ENCODE data around the gene ASCC1.

Gene ASCC1

DNA sequence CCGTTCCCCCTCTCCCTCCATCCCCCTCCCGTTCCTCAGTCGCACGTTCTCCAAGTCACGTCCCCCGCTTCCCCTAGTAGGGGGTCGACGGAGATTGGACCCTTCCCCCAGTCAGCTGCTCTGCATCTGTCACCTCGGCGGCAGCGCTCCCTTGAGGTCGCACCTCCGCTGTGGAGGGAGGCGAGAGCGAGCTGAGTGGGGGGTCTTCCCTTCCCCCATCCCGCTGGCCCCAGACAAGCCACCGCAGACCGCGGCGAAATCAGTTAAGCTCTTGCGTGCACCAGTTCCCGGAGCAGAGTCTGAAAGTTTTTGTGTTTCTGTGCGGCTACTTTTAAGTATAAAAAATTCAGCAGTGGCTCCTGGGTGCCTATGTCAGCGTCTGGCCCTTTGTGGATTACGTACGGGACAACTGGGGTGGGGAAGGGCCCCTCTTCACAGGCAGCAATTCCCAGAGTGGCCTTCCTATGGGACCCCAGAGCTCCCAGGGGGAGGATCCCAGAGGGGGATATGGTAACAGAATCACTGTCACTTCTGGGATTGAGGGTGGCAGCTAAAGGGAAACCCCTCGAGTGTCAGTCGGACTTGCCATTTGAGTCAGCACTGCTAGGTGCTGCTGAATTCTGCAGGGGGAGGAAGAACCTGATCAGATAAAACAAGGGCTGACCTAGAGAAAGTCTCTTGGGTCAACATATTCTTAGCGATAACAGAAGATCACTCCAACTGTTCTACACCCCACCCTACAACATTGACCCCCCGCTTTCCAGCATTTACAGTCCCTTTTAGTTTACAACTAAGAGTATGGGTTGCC is 45.1 kb upstream of the ASCC1 start:
- POLR2A ChIA-PET: interaction anchor here (0.7 to 3.6 kb wide), 5 partner anchors 11 to 40 kb away, joined by 3 to 50 read pairs (median 3); partner anchors contain the start of gene DDIT4
- TF ChIP-seq, protein P1, sequence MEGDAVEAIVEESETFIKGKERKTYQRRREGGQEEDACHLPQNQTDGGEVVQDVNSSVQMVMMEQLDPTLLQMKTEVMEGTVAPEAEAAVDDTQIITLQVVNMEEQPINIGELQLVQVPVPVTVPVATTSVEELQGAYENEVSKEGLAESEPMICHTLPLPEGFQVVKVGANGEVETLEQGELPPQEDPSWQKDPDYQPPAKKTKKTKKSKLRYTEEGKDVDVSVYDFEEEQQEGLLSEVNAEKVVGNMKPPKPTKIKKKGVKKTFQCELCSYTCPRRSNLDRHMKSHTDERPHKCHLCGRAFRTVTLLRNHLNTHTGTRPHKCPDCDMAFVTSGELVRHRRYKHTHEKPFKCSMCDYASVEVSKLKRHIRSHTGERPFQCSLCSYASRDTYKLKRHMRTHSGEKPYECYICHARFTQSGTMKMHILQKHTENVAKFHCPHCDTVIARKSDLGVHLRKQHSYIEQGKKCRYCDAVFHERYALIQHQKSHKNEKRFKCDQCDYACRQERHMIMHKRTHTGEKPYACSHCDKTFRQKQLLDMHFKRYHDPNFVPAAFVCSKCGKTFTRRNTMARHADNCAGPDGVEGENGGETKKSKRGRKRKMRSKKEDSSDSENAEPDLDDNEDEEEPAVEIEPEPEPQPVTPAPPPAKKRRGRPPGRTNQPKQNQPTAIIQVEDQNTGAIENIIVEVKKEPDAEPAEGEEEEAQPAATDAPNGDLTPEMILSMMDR (IDR thresholded peaks at IDR 0.05; ENCODE audit: control extremely low read depth, extremely low read depth, low read depth, missing control alignments): peak; percentile 20
- peak; percentile 73 for DNase-seq (ENCODE audit: extremely low spot score)
- CTCF ChIA-PET: interaction anchor here (0.7 to 3.3 kb wide), 11 partner anchors 9 to 79 kb away, joined by 3 to 18 read pairs (median 3); partner anchors contain the start of gene DDIT4

GRCh38 chr10:72260239-72260975 is 44.3 kb upstream of the ASCC1 start:
- POLR2A ChIA-PET: interaction anchor here (0.6 to 3.6 kb wide), 6 partner anchors 10 to 41 kb away, joined by 3 to 50 read pairs (median 4); partner anchors contain the start of gene DDIT4
- TF ChIP-seq, protein P1 (IDR thresholded peaks at IDR 0.05; ENCODE audit: control extremely low read depth, extremely low read depth, low read depth, missing control alignments): no peak
- peak; percentile 89 for DNase-seq (ENCODE audit: extremely low spot score)

DNA sequence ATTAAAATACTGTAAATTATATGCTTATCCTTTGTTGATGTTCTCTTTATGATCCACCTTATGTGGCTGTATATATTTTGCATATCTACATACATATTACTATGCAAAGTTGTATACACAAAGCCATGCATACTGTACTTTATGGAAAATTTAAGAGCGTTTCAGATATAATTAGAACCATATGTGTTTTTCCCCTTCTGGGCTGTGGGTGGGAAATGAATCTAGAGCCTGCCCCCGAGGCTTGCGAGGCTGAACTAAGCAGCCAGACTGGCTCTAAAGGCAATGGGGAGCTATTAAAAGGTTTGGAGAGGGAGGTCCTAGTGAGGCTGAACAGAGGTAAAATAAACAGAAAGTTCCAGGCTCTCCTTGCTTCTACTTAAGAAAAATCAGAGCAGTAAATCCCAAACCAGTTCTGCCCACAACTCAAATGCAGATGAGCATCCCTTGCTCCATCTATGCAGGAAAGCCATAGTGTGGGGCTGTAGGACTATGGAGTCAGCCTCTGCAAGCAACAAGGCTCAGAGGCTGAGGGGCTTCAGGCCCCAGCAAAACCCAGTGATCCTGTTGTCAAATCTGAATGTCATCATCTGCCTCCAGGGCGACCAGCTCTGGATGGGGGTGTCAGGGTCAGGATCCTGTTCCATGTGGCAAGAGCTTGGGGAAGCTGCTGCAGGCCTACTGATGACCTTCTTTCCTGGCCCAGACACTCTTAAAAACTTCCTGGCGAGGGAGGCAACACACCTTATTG is 43.6 kb upstream of the ASCC1 start:
- ChIA-PET POLR2A (interaction anchor here (0.6 to 3.6 kb wide), 3 partner anchors 15 to 37 kb away, joined by 4 to 50 read pairs (median 16); partner anchors contain the start of gene DDIT4), CTCF (interaction anchor here (0.7 to 3.3 kb wide), 12 partner anchors 8 to 211 kb away, joined by 3 to 18 read pairs (median 4); no protein-coding TSS in a partner anchor)
- peak; percentile 42 for DNase-seq (ENCODE audit: extremely low spot score)
- TF ChIP-seq, protein P1 (IDR thresholded peaks at IDR 0.05; ENCODE audit: control extremely low read depth, extremely low read depth, low read depth, missing control alignments): no peak

More at GRCh38 chr10:72260239-72260975, 44.3 kb upstream of the ASCC1 start:
- CTCF ChIA-PET: interaction anchor here (0.7 to 3.3 kb wide), 20 partner anchors 8 to 212 kb away, joined by 3 to 18 read pairs (median 3); partner anchors contain the start of gene DDIT4

DNA sequence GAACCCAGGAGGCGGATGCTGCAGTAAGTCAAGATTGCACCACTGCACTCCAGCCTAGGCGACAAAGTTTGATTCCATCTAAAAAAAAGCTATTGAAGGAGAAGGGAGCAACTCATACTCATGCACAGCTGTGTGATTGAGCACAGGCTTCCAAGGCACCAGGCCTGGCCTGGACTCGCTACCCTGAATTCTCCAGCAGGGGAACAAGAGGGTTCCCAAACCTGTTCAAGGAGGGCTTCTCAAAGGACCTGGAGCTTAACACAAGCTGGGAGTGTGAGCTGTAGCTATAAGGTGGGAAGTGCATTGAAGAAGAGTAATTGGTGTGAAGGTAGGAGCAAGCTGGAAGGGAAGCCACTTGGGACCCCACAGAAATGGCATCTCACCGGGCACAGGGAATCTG is 42.5 kb upstream of the ASCC1 start:
- DNase-seq (ENCODE audit: extremely low spot score): no peak
- POLR2A ChIA-PET: interaction anchor here (0.8 to 1.0 kb wide), 2 partner anchors 15 to 38 kb away, joined by 3 to 4 read pairs; partner anchors contain the start of gene DDIT4
- TF ChIP-seq, protein P1 (IDR thresholded peaks at IDR 0.05; ENCODE audit: control extremely low read depth, extremely low read depth, low read depth, missing control alignments): no peak
- CTCF ChIA-PET: interaction anchor here (1.2 to 2.3 kb wide), 8 partner anchors 10 to 62 kb away, joined by 3 to 8 read pairs (median 6); no protein-coding TSS in a partner anchor

DNA sequence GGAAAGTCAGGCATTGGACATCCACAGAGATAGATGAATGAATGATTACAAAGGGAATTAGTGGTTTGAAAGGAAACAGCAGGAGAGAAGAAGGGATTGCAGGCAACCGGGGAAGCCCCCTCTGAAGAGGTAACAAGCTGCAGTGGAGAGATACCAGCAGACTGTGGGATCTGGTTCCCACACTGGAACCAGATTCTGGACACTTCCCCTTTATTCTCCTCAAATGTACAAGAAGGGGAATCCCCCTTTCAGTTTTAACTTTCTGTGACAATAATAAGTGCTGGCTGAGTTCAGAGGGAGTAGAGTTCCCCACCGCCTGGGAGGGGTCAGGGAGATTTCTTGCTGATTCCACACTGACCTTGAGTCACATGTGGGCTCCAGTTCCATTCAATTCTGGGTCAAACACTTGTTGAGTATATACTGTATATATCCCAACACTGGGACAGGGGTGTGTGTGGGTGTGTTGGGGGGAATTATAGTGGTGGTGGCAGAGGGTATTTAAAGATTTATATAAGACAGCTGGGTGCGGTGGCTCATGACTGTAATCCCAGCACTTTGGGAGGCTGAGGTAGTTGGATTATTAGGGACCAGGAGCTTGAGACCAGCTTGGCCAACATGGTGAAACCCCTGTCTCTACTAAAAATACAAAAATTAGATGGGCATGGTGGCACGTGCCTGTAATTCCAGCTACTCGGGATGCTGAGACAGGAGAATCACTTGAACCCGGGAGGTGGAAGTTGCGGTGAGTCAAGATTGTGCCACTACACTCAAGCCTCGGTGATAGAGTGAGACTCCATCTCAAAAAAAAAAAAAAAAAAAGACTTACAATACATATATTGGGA is 41.2 kb upstream of the ASCC1 start:
- ChIA-PET POLR2A (interaction anchor here (0.7 to 1.8 kb wide), 3 partner anchors 16 to 63 kb away, joined by 3 to 13 read pairs (median 7); partner anchors contain the start of genes ANAPC16, ASCC1 and DDIT4), CTCF (interaction anchor here (0.7 to 3.7 kb wide), 9 partner anchors 9 to 839 kb away, joined by 3 to 25 read pairs (median 3); partner anchors contain the start of genes DDIT4 and P4HA1)
- DNase-seq (ENCODE audit: extremely low spot score): peak; percentile 65
- TF ChIP-seq, protein P1 (IDR thresholded peaks at IDR 0.05; ENCODE audit: control extremely low read depth, extremely low read depth, low read depth, missing control alignments): no peak

Data from GM10248 (cell line).